Superior temporal gyrus (tissue), 1 donor: Measurements from ENCODE around the gene GRM4.
"Not testable (repeated sequence)": the region's sequence is repeated elsewhere in the genome, so short reads cannot be mapped to it uniquely, and the experiment has no call there.

Experiments used
- DNase-seq: peaks from one replicate; pipeline ENCODE4 v3.0.0-alpha.2; 2016; ENCODE audit errors: extremely low spot score

GRM4 gene

GRCh38 chr6:34022250-34022872 lies 123.5 kb downstream of the GRM4 start:
- no peak for DNase-seq

DNA sequence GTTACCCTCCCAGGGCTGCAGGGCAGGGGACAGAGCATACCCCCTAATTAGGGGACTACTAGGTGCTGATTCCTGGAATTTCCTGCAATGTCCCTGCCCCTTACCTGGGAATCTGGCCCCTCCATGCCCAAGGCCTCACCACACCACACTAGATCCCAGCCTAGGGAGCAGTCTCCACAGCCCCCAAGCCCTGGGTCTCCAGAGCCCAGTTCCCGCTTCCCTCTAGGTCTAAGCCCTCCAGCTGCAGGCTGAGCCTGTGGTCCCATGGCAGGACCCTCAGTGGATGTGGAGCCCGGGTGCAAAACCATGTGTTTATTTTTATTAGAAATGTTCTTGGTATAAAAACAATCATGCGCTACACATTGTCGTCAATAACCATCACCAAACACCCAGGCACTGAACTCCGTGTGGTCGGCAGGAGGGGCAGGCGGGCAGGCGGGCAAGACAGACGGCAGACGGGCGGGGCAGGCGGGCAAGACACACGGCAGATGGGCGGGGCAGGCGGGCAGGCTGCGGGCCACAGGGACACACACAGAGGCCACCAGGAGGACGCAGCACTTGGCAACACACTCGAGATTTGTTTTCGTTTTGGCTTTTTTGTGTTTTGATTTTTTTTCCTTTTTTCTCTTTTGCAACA lies 124.2 kb downstream of the GRM4 start:
- DNase-seq, result no peak

GRCh38 chr6:34020807-34021553 lies 124.9 kb downstream of the GRM4 start:
- no peak for DNase-seq

- DNase-seq, result no peak
Observed at GRCh38 chr6:34020278-34020677, 125.6 kb downstream of the GRM4 start.

GRCh38 chr6:34018961-34019606 lies 126.8 kb downstream of the GRM4 start:
- DNase-seq, result no peak

DNA sequence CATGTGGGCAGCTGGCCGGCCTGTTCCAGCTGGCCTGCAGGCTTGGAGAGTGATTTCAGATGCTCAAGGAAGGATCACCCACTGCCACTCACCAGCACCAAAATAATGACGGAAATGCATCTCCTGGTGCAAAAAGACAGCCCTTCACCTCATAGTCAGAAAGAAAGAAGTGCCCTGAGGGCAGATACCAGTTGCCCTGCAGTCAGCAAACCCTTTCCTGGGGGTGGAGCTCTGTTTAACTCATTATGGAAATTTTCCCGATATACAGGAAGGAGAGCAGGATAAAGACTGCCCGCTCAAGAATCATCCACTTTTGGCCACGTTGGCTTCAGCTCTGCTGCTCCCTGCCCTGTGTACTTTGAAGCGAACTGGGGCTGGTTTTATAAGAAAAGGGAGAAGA lies 127.9 kb downstream of the GRM4 start:
- DNase-seq, result no peak

DNA sequence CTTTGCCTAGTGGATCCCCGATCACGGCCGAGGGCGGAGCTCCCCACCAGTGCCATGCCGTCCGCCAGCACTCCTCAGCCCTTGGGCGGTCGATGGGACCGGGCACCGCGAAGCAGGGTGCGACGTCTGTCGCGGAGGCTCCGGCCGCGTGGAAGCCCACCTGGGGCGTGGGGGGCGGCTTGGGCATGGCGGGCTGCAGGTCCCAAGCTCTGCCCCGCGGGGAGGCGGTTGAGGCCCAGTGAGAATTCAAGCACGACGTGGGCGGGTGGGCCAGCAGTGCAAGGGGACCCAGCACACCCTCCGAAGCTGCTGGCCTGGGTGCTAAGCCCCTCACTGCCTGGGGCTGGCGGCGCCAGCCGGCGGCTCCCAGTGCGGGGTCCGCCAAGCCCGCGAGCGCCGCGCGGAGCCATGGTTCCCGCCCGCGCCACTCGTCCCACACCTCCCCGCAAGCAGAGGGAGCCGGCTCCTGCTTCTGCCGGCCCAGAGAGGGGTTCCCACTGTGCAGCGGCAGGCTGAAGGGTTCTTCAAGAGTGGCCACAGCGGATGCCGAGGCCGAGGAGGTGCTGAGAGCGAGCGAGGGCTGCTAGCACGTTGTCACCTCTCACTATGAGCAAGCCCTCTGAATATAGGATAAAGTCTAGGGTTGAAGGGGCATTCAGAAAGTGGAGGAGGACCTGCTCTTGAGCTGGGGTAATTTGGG lies 128.6 kb downstream of the GRM4 start:
- no peak for DNase-seq

GRCh38 chr6:34016573-34016972 lies 129.3 kb downstream of the GRM4 start:
- DNase-seq, result not testable (repeated sequence)

- DNase-seq, result no peak
Observed at GRCh38 chr6:34015586-34015985, 130.3 kb downstream of the GRM4 start.

GRCh38 chr6:34011264-34011663 lies 134.6 kb downstream of the GRM4 start:
- no peak for DNase-seq

GRCh38 chr6:34005901-34006531 lies 139.9 kb downstream of the GRM4 start:
- DNase-seq, result no peak

GRCh38 chr6:34004706-34005105 lies 141.2 kb downstream of the GRM4 start:
- no peak for DNase-seq

DNA sequence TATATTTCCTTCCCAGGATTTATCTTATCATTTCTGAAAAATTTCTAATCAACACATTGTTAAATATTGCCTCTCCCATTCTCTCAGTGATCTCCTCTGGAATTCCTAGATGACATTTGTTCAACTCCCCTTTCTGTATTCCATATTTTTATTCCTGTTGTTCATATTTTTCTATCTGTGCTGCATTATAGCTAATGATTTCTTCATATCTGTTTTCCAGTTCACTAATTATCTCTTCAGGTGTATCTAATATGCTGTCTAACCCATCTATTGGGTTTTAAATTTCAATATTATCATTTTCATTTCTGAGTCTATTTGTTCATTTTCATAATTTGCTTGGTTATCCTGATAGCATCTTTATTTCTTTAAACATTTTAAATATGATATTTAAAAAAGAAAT lies 141.9 kb downstream of the GRM4 start:
- DNase-seq, result no peak

GRCh38 chr6:34001706-34002621 lies 143.9 kb downstream of the GRM4 start:
- DNase-seq, result no peak

DNA sequence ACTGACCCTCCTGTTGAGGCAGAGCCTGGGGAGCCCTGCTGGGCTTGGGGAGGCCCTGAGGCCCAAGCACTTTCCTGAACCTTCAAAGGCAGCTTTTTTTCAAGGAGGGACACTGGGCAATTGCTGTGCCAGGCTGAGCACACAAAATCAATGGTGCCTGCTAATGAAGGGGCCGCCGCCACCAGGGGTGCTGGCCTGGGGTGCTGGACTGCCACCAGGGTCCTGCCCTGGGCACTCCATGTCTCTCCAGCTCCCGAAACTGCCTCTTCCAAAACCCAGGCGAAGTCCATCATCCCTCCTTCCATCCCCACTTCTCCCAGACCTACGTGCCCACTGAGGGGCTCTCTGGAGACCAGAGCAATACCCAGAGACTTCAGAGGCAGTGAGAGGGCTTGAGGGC lies 145.6 kb downstream of the GRM4 start:
- DNase-seq, result no peak

DNA sequence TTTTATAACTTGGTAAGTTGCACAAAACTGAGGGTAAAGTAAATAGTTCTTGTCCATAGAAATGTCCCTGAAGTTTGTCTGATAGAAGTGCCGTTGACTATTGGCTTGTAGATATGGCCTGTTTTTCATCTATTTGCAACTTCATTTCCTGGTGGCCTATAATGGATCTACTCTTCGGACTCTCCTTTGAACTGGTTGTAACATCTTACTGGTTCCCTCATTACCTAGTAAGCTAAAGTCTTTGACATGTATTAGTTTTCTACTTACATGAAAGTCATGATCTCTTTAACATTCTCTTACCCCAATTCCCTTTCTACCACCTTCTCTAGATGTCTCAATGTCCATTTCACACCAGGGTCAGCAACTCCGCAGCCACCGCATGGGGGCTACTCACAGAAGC lies 146.3 kb downstream of the GRM4 start:
- DNase-seq, result no peak

DNA sequence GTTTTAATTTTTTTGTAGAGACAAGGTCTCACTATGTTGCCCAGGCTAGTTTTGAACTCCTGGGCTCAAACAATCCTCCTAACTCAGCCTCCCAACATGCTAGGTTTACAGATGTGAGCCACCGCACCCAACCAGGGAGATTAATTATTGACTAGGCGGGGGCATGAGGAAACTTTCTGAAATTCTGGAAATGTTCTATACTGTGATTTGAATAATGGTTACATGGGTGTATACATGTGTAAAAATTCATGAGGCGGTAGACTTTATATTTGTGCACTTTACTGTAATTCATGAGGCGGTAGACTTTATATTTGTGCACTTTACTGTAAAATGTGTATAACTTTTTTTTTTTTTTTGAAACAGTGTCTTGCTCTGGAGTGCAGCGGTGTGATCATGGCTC lies 147.2 kb downstream of the GRM4 start:
- no peak for DNase-seq

- no peak for DNase-seq
Observed at GRCh38 chr6:33997265-33997664, 148.6 kb downstream of the GRM4 start.

DNA sequence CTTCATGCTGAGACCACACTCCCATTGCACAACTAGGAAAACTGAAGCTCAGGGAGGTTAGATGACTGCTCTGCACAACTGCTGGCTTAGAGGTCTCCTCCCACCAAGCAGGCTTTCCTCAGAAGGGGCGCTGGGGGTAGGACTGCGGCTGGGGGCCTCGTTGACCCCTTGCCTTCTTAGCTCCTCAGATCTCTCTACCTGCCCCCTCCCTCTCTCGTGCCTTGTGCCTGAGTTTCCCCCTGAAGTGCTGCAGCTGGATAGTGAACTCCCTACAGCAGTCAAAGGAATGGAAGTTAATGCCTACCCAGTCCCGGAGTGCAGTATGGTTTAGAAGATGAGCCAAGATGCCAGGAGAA lies 149.8 kb downstream of the GRM4 start:
- no peak for DNase-seq

GRCh38 chr6:33995309-33996119 lies 150.4 kb downstream of the GRM4 start:
- no peak for DNase-seq
